AG10803 (cell line): ENCODE data around the gene ETV3.
A peak's percentile ranks its signal among the peaks of the same experiment; 100 is the strongest.
"Not testable (repeated sequence)": the region's sequence is repeated elsewhere in the genome, so short reads cannot be mapped to it uniquely, and the experiment has no call there.

ENCODE experiments used
- DNase-seq: peaks from one replicate; pipeline ENCODE4 v3.0.0; 2010; ENCODE audit warnings: low read depth
- H3K4me3 ChIP-seq: 2 replicates; pipeline ENCODE4 v1.5.1; 2011; ENCODE audit warnings: mild to moderate bottlenecking, low read length, control low read depth
- CTCF ChIP-seq: conservative IDR thresholded peaks from 2 replicates; pipeline ENCODE4 v1.5.1; 2011; ENCODE audit warnings: mild to moderate bottlenecking, low read length, control low read depth, inconsistent platforms

Gene ETV3

GRCh38 chr1:157138220-157139051, at the start of gene ETV3:
ETV3 (minus strand) TSS chr1:157138395; CDS start chr1:157136352, 2,043 bp downstream.
- TF ChIP-seq CTCF, result no peak
- peak within 1 kb of the TSS; percentile 95 for H3K4me3 ChIP-seq
- DNase-seq, result peak; percentile 93

GRCh38 chr1:157186281-157186992, 48.2 kb upstream of the ETV3 start:
- no peak for TF ChIP-seq CTCF
- H3K4me3 ChIP-seq, result no peak overlapping the region
- DNase-seq, result no peak

- no peak for TF ChIP-seq CTCF
- DNase-seq, result no peak
Observed at GRCh38 chr1:157183870-157184269, 45.7 kb upstream of the ETV3 start.

GRCh38 chr1:157182371-157182770, 44.2 kb upstream of the ETV3 start:
- not testable (repeated sequence) for H3K4me3 ChIP-seq, DNase-seq

More at GRCh38 chr1:157183870-157184269, 45.7 kb upstream of the ETV3 start:
- H3K4me3 ChIP-seq, result no peak overlapping the region

- no peak for TF ChIP-seq CTCF
- H3K4me3 ChIP-seq, result no peak overlapping the region
- no peak for DNase-seq
Observed at GRCh38 chr1:157181790-157182189, 43.6 kb upstream of the ETV3 start.

GRCh38 chr1:157181258-157181657, 43.1 kb upstream of the ETV3 start:
- TF ChIP-seq CTCF, result no peak
- no peak for DNase-seq
- H3K4me3 ChIP-seq, result no peak overlapping the region

- DNase-seq, result no peak
- TF ChIP-seq CTCF, result no peak
- H3K4me3 ChIP-seq, result no peak overlapping the region
Observed at GRCh38 chr1:157178490-157178889, 40.3 kb upstream of the ETV3 start.
